M059J (cell line): ENCODE data around the gene PARG. TPM values are rescaled to one million over a fixed set of nuclear protein-coding genes. Genes with fewer than 3 reads are reported as not detected.
A peak's percentile ranks its signal among the peaks of the same experiment; 100 is the strongest.
"Not testable (repeated sequence)": the region's sequence is repeated elsewhere in the genome, so short reads cannot be mapped to it uniquely, and the experiment has no call there.

ENCODE experiments used
- DNase-seq: peaks from one replicate; pipeline ENCODE4 v3.0.0-alpha.2; 2012; ENCODE audit warnings: low read depth
- total RNA-seq: library from RNA; depleted of rRNA; stranded (reverse); fragments of >200 nt; shearing (Covaris generic); gene quantifications from 2 replicates; pipeline ENCODE4 v1.2.3, GENCODE V29; 2014; rRNA removed

The PARG gene
- total RNA-seq, 1 experiment from 2014 or later: 24.9 TPM

GRCh38 chr10:49830846-49831245 lies 111.0 kb downstream of the PARG start:
- no peak for DNase-seq

- no peak for DNase-seq
Observed at GRCh38 chr10:49830016-49830415, 111.8 kb downstream of the PARG start.

GRCh38 chr10:49827297-49827696 lies 114.5 kb downstream of the PARG start:
- DNase-seq: no peak

GRCh38 chr10:49819234-49819958 lies 122.4 kb downstream of the PARG start:
- no peak for DNase-seq

GRCh38 chr10:49817845-49818244 lies 124.0 kb downstream of the PARG start:
- peak; percentile 7 for DNase-seq

GRCh38 chr10:49803988-49804387 lies 137.8 kb downstream of the PARG start:
- no peak for DNase-seq

- DNase-seq: peak; percentile 10
Observed at GRCh38 chr10:49798275-49798674, 143.6 kb downstream of the PARG start.

- DNase-seq: no peak
Observed at GRCh38 chr10:49791100-49791499, 150.7 kb downstream of the PARG start.

GRCh38 chr10:49784681-49785080 lies 157.1 kb downstream of the PARG start:
- no peak for DNase-seq

GRCh38 chr10:49783645-49784044 lies 158.2 kb downstream of the PARG start:
- no peak for DNase-seq

GRCh38 chr10:49781247-49781646 lies 160.6 kb downstream of the PARG start:
- peak; percentile 51 for DNase-seq

GRCh38 chr10:49778197-49778596 lies 163.6 kb downstream of the PARG start:
- DNase-seq: no peak

- no peak for DNase-seq
Observed at GRCh38 chr10:49776851-49777250, 165.0 kb downstream of the PARG start.

GRCh38 chr10:49775014-49775413 lies 166.8 kb downstream of the PARG start:
- DNase-seq: no peak

GRCh38 chr10:49772944-49773343 lies 168.9 kb downstream of the PARG start:
- not testable (repeated sequence) for DNase-seq

- DNase-seq: not testable (repeated sequence)
Observed at GRCh38 chr10:49771046-49771445, 170.8 kb downstream of the PARG start.

- DNase-seq: no peak
Observed at GRCh38 chr10:49769692-49770091, 172.1 kb downstream of the PARG start.

GRCh38 chr10:49768731-49769130 lies 173.1 kb downstream of the PARG start:
- DNase-seq: no peak

GRCh38 chr10:49768329-49768728 lies 173.5 kb downstream of the PARG start:
- no peak for DNase-seq

Other genes with a start within 250 kb of the PARG start
- 2.0 and 3.0 TPM in 2 replicates for gene OGDHL, start 179.7 kb downstream of the PARG start, total RNA-seq
- gene TIMM23B, start within 50 bp of the PARG start, total RNA-seq: 6.3 and 8.4 TPM in 2 replicates
- gene AGAP6, start 46.4 kb upstream of the PARG start, total RNA-seq: 2.5 and 3.1 TPM in 2 replicates
- 6.0 and 6.2 TPM in 2 replicates for gene WASHC2A, start 125.9 kb upstream of the PARG start, total RNA-seq